Measurements from ENCODE around the gene DUS1L.

DNA sequence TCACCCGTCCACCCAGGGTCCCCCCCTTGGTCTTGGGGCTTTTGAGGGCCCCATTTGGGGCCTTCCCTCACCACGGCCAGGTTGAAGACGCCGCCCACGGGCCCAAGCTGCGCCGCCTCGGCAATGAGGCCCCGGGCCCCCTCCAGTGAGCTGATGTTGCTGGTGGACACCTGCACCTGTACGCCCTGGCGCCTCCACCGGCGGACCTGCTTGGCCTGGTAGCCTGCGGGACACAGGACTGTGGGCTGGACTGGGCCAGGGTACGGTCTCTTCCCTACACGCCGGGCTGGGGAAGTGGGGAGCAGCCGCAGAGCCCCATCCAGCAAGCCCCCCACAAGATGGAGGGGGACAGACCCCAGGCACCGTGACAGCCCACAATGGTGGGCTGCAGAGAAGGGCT lies 16.9 kb upstream of the DUS1L start:
- TF ChIP-seq, protein P1, sequence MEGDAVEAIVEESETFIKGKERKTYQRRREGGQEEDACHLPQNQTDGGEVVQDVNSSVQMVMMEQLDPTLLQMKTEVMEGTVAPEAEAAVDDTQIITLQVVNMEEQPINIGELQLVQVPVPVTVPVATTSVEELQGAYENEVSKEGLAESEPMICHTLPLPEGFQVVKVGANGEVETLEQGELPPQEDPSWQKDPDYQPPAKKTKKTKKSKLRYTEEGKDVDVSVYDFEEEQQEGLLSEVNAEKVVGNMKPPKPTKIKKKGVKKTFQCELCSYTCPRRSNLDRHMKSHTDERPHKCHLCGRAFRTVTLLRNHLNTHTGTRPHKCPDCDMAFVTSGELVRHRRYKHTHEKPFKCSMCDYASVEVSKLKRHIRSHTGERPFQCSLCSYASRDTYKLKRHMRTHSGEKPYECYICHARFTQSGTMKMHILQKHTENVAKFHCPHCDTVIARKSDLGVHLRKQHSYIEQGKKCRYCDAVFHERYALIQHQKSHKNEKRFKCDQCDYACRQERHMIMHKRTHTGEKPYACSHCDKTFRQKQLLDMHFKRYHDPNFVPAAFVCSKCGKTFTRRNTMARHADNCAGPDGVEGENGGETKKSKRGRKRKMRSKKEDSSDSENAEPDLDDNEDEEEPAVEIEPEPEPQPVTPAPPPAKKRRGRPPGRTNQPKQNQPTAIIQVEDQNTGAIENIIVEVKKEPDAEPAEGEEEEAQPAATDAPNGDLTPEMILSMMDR (IDR thresholded peaks at IDR 0.05), result no peak
- no peak for TF ChIP-seq ZFX (IDR thresholded peaks at IDR 0.05; ENCODE audit: borderline replicate concordance)

Measured in 22Rv1 (cell line).